GM18907 (cell line): ENCODE measurements around the gene ABCC8.

Experiments used
- ATAC-seq: cut with Tn5 transposase; IDR thresholded peaks from one replicate; pipeline ENCODE4 v1.9.1; 2021; ENCODE audit warnings: mild to moderate bottlenecking, moderate library complexity; ENCODE audit not compliant: unreplicated experiment

ABCC8 gene

DNA sequence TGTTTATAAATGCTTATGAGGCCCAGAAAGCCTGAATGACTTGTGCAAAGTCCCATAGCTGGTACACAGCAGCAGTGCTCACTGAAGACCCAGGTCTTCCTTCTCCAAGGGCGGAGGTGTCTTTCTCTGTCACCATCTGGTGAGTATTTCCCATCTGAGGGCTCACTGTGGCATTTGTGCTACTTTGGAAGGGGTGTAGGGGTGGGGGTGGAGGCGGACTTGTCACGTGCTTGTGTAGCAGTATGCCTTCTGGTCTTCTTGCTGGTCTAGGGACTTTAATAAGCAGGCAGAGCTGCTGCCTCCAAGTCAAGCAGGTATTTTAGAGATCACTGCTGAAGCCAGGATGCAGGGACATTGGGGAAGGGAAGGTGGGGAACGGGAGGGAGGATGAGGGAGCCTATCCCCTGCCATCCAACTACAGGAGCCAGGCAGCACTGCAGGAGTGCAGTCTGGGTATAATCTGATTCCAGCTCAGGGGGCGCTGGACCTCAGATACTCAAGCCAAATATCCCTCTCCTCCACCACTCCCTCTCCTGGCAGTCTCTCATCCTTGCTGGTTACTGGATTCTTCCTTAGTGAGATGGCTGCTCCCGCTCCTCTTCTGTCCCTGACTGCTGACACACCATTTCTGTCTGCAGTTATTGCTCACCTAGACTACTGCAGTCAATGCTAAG is 3.4 kb downstream of the ABCC8 start:
- ATAC-seq, result no peak

DNA sequence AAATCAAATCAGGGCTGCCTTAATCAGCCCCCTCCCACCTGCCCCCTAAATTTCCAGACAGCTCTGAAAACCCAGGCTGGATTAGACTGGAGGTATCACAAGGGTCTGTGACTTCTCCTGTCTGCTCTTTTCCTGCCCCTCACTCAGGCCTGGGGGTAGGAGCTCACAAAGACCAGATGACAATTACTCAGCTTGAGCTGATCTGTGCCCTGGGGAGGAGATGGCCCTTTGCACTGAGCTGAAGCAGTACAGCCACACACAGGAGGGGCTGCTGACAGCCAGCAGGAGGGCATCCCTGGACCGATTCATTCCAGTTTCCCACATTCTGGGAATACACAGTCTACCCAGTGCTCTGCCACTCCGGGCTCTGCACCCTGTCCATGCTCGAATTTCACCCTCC is 4.2 kb downstream of the ABCC8 start:
- no peak for ATAC-seq

DNA sequence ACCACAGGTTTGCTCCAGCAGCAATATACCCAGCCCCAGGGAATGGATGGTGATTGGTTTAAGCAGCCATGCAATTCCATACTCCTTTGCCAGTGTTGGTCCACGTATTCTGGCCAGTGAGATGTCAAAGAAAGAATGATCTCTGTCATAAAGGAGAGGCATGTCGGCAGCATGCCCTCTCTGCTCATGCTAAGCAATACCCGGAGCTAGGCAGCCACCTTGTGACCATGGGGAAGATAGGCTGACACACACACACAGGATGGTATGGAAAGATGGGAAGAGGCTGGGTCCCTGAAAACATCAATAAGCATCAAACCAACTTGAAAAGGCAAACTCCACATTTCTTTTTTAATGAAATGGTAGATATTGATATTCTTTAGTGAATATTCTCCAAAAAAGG is 5.1 kb downstream of the ABCC8 start:
- no peak for ATAC-seq

DNA sequence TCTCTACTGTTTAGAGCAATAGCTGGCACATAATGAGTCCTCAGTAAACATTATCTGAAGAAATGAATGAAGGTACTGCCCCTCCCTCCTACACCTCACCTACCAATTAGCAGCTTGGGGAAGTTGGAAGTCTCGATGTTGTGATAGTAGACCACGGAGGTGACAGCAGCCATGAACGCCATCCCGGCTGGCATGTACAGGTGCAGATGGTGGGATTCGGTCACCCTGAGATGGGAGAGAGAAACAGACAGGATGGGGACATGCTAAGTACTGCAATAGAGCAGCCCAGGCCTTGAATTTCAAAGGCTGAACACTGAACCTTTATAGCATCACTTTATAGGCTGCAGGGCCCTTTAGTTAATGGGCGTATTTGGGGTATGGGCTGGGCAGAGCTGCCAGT is 6.6 kb downstream of the ABCC8 start:
- no peak for ATAC-seq

DNA sequence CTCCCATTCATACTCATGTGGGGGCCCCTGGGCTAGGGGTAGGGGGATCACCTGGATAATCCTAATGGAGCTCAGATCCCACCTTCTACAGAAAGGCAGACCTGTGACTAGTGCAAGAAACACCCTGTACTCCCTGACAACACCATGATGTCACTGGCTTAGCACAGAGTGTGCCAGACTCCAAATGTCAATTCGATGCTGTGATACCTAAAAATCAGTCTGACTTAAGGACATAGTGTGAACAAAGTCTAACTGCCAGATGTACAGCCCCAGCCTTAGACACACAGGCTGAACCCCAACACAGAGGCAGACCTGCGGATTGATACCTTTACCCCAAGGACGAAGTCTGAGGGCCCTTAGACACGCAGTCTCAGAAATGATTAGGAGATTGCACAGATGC is 8.5 kb downstream of the ABCC8 start:
- ATAC-seq, result no peak

DNA sequence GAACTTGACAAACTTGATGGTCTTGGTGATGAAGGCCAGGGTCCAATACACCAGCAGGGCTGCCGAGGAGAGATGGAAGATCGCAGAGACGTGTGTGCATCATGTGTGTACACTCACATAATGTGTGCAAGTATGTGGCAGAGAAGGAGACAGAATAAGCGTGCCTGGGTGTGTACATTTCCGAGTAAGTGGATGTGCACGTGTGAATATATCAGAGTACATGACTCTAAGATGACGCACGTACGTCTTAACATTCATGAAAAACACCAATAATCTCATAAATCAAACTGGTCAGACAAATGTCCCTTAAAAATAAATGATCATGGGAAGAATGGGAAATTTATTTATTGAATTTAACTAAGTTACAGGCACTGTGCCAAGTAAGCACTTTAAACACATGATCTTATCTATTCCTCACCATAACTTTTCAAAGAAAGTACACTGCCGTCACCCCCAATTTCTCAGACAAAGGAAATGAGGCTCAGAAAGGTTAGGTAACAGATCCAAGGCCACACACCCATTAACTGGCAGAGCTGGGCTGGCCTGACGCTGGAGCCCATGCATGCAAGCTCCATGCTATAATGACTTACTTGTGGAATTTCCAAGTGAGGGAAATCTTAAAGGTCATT is 13.0 kb downstream of the ABCC8 start:
- ATAC-seq, result no peak

DNA sequence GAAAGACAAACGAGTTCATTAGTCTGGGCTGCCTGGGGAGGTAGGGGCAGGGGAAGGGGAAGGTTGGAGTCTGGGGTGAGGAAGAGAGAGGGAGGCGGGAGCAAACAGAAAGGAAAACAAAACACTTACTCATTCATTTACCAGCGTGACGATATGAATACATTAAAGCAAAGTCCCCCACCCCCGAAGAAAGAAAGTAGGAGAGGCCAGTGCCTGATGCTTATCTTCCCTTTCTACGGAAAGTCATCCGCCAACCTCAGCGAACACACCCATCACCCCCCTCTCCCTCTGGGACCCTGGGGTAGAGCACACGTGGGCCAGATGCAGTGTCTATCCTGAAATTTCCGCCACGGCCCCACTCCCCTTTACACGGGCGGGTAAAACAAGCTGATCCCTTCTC is 13.7 kb downstream of the ABCC8 start:
- no peak for ATAC-seq

DNA sequence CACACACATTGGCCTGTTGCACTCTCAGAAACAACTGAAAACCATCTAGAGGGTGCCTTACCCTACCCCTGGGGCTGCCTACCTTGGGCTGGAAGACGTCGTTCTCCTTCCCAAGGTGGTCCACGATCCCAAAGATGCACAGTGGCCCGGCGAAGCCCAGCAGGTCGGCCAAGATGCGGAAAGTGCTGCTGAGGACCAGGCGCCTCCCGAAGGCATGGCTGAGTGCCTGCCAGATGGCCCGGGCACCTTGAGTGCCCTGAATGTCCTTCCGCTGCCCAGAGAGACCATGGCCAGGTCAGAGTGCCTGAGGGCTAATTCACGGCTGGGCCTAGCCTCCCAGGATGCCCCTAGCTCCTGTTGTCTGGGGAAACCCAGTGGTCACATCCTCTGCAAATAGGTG is 16.2 kb downstream of the ABCC8 start:
- ATAC-seq, result no peak

DNA sequence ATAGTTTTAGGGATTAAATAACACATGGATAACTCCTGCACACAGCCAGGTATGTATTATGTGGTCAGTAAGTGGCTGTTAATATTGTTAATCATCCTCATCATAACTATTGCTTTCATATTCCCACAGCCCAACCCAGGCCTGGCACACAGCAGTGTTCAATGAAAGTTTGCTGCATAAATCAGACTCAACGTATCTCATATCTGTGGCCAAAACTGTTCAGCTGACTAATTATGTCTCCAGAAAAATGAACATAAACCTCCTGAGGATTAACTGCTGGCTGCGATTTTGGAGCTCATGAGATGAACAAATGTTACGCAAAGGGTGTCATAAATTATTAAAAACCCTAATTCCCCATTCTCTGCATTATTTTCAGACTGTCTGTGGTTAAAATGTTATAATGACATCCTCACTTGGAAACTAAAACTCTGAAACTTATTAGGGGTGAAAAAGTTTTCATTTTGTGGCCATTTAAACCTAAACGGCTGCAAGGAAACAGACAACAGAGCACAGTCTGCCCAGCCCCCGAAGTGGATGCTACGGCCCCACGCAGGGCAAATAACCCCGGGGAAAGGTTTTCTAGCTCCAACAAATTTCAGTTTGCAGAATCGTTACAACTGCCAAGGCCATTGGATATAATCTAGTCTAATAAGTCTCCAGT is 17.3 kb downstream of the ABCC8 start:
- no peak for ATAC-seq

DNA sequence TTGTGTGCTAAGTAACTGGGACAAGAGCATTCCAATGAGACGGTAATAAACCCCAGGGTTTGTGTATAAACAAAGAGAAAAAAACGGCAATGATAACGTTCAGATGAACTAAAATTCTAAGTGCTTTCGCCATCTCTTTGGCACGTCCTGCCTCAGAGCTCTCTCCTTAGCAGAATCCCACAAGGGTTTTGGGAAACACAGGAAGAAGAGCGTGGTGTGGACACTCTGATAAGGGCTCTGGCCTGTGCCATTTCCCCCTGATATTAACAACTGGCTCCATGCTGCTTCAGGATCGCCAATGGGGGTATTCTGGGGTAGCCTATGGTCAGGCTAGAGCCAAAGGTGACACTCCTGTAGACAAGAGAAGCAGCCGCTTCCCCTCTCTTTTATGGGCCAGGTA is 18.4 kb downstream of the ABCC8 start:
- ATAC-seq, result no peak

DNA sequence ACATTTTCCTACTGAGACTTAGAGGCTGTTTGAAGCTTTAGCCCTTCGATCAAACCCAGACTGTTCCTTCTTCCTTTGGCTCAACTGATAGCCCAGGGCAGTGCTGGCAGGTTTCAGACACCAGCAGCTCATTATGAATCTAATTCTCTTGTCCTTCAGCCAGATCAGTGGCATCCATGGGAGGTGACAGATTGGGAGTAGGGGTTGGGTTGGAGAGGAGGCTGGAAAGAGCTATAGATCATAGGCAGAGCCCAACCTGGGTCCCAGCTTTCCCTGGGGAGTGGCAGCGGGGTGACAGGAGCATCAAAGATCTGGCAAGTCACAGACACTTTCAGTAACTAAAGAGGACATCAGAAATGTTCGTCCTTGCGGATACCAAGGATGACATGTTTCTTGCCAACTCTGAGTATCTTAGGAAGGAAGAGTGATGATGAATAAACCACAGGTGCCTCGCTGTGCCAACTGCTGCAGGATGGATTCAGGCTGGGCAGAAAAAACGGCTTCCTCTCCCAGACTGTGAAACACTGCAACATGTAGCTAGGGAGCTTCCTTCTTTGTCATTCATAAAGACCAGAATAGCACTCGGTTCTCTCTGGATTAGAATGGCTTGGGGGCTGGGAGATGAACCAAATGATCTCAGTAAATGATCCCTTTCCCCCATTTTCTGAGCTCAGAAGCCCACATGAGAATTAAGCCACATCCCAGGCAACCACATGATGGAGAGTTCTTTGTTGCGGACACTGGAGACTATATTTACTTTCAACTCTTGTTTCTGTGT is 19.1 kb downstream of the ABCC8 start:
- no peak for ATAC-seq

DNA sequence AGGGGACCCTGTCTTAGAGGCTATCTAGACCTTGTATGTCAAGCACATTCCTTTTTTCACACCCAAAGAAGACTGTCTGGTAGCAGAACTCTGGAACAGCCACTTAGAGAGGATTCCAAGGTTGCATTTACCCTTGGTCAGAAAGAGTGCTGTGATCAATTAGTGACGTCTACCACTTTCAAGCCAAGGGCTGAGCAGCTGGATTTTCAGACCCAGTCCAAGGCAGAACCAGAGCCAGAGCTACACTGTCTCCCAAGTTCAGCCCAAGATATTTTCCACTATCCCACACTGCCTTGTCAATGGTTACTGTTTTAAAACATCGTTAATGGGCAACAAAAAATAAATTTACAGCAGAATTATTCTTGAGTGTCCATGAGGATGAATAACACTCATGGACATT is 24.0 kb downstream of the ABCC8 start:
- no peak for ATAC-seq

DNA sequence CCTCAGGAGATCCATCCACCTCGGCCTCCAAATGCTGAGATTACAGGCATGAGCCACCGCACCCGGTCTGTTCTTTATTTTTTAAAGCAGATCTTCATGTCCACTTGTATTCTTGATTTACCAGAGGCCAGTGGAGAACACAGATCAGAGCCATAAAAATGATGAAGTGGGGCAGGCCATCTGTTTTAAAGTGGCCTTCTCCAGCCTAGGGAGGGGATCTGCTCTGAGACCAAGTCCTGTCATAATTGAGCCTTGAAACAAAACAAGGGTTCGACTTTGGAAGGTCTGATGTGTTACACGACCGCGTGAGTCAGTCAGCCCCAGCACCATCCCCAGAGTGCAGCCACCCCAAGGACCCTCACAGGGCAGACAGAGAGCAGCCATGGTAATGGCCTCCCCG is 27.5 kb downstream of the ABCC8 start:
- ATAC-seq, result no peak

DNA sequence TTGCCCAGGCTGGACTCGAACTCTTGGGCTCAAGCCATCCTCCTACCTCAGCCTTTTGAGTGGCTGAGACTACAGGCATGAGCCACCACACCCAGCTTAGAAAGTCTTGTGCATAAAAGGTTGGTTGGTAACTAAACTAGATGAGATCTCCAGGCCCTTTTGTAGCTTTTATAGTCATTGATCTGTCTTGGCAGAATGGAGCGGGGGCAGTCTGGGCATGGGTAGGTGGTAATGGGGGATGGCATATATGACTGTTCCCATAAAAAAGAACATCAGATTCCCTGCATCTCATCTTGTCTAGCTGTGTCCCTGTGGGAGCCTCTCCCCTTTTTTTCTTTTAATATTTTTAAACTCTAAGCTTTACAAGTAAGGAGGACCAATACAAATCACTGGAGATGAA is 30.2 kb downstream of the ABCC8 start:
- ATAC-seq, result no peak

DNA sequence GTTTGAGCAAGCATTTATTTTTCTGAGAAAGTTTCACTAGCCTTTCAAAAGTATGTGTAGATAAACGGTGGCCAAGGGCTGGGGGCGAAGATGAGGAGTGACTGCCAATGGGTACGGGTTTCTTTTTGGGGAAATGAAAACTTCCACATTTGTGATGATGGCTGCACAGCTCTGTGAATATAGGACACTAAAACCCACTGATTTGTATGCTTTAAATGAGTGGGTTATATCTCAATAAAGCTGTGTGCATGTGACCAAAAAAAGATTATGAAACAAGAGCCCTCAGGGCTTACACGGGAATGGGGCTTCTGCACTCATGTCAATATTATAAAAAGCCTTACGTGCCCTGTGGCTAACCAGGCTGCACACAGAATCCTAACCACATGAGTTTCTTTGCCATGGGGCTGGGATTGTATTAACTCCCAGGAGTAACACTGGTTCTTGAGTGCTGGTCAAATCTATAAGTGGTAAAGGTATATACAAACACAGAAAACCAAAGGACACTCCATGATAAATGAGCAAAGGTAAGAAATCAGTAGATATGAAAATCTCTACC is 31.3 kb downstream of the ABCC8 start:
- ATAC-seq, result no peak

DNA sequence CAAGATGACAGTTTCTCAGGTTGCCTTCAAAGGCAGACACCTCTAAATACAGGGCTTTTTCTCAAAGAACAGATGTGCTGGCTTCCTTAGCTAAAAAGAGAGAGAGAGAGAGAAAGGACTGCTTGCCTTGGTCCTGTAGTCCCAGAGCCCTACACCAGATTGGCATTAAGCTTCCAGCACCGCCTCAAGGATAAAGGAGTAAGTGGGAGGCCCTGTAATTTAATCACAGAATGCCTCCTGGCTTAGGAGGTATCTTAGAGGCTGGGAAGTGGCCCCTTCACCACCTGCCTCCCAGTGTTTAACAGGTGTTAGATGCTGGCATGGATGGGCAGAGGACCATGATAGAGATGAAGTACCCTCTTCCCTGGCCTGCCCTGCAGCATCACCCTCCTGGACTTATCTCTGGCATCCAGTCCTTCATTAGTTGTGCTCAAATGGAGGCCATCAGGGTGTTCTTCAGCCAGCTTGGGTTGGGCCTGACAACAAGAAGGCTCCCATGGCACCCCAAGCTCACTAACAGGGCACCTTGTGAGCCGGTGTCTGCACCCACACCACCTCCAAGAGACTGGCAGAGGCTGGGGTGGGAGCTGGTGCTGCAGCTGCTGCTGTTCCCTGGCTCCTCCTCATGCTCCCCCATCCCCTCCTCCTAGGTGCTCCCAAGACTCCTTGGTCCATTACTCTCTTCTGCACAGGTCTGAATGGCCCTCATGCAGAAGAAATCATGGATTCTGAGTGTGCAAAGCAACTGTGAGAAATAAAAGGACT is 32.5 kb downstream of the ABCC8 start:
- ATAC-seq, result no peak

DNA sequence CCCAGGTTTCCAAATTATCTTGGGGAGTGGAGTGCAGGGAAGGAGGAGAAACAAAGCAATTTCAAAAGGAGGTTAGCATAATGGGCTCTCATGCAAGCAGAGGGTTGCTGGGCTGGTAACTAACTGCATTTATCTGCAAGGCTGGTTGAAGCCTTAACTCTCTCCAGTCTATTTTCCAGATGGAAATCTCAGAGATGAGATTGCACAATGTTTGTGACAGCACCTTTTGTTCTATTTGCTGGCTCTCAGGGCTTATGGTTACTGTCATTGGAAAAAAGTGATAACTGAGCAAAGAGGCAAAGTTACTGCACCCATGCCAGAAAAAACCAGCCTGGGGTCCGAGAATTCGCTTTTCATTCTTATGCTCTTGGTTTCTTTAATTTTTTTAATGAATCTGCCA is 33.2 kb downstream of the ABCC8 start:
- ATAC-seq, result no peak

DNA sequence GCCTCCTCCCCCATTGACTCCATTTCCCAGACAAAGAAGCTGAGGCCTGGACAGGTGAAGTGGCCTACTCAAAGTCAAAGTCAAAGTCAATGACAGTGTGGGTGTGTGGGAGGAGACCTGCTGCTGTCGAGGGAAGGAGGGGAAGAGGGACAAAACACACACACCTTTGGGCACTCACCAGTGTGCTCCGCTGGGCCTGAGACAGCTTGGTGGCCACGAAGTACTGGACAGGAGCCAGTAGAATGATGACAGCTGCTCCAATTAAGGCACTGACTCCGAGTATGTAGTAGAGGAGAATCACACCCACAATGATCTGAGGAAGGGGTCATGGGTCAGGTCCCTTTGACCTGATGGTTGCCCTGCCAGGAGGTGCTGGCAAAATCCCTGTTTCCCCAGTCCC is 33.6 kb downstream of the ABCC8 start:
- ATAC-seq, result no peak

DNA sequence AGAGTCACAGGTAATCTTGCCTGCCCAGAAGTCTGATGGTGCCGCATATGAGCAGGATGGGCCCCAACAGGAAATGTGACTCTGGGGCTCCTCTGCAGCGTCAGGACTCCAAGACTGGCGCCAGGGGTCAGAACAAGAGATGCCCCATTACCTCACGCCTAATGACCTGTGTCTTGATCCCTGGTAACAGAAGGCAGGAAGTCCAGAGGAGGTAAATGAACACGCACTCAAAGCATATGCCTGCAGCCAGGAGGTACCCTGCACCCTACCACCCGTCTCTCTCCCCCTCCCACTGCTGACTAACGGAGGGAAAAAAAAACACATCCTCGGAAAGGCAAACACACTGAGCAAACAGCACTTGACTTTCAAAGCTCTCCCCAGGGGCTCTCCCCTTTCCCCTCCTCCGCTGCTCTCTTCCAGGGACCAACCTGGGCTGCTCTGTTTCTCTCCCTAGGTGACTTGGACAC is 37.3 kb downstream of the ABCC8 start:
- ATAC-seq, result no peak

DNA sequence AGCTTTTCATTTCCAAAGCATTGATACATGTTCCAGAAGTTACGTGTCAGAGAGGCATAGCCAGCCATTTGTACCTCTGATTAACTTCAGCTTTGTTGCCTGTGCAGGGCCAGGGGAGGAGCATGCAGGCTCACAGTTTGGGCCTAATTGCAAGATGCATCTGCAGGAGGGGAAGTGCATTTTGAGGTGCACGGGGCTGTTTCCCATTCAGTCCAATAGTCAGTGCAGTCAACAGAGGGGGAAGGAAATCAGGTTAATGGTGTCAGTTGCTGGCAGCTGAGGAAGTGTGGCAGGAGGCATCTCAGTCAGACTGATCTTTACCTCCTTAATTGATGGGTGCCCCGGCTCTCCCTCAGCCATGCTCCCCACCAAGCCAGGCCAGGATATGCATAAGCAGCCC is 39.3 kb downstream of the ABCC8 start:
- ATAC-seq, result no peak

DNA sequence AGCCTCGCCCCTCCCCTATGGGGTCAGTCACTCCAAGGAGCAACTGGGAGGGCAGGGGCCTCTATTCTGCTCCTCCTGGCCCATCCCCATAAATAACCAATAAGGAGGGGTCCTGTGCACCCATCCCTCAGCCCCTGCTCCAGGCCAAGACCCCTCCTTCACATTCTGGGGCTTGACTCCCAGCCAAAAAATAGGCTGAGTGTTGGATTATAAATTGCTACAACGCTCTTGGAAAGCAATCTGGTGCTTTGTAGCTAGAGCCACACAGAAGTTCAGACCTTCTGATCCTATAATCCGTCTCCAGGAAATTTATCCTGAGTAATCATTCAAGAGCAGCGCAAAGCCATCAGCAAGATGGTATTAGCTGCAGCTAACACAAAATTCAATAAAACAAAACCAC is 42.5 kb downstream of the ABCC8 start:
- ATAC-seq, result no peak
